ENCODE measurements around the gene HPS4. TPM values are rescaled to one million over a fixed set of nuclear protein-coding genes. Genes with fewer than 3 reads are reported as not detected.

Gene HPS4
- total RNA-seq, 1 experiment from 2014 or later, result 46.1 TPM

- Histone ChIP-seq H3K4me3 (ENCODE audit: low read length) (peak overlapping the region; percentile 73), H3K27ac (ENCODE audit: low read length) (peak overlapping the region; percentile 91), H3K9me3 (ENCODE audit: low read length) (no peaks in the 10 kb centered on the region), H3K36me3 (ENCODE audit: insufficient read depth, low read length) (peaks cover 14% of the 10 kb centered on the region; the same call in 1 of the 2 replicates), H4K20me1 (ENCODE audit: insufficient read depth, low read depth, low read length) (no peaks in the 10 kb centered on the region), H3K79me2 (ENCODE audit: low read length) (peaks cover 96% of the 10 kb centered on the region), H3K9ac (ENCODE audit: low read length) (peak overlapping the region; percentile 80), H3K9me2 (replicated peaks; ENCODE audit: insufficient read depth, low read length) (no peaks in the 10 kb centered on the region), H3K4me2 (ENCODE audit: low read depth, low read length, poor library complexity, severe bottlenecking) (peak overlapping the region; percentile 92), H3K27me3 (ENCODE audit: low read length) (no peaks in the 10 kb centered on the region), H3K4me1 (ENCODE audit: low read length) (peaks cover 75% of the 10 kb centered on the region), H2AFZ (ENCODE audit: low read length) (no peak overlapping the region)
- peak; percentile 48 for DNase-seq
Observed at GRCh38 chr22:26481694-26482093, 1.9 kb downstream of the HPS4 start.

GRCh38 chr22:26481112-26481693 is 2.4 kb downstream of the HPS4 start:
- Histone ChIP-seq H3K9me3 (ENCODE audit: low read length) (no peaks in the 10 kb centered on the region), H3K4me2 (ENCODE audit: low read depth, low read length, poor library complexity, severe bottlenecking) (peak overlapping the region; percentile 92), H3K36me3 (ENCODE audit: insufficient read depth, low read length) (peaks cover 18% of the 10 kb centered on the region; the same call in 1 of the 2 replicates), H2AFZ (ENCODE audit: low read length) (no peak overlapping the region), H3K4me1 (ENCODE audit: low read length) (peaks cover 70% of the 10 kb centered on the region), H3K4me3 (ENCODE audit: low read length) (peak overlapping the region; percentile 73), H4K20me1 (ENCODE audit: insufficient read depth, low read depth, low read length) (no peaks in the 10 kb centered on the region), H3K79me2 (ENCODE audit: low read length) (peaks cover 95% of the 10 kb centered on the region), H3K27ac (ENCODE audit: low read length) (peak overlapping the region; percentile 91), H3K27me3 (ENCODE audit: low read length) (no peaks in the 10 kb centered on the region), H3K9ac (ENCODE audit: low read length) (peak overlapping the region; percentile 80), H3K9me2 (replicated peaks; ENCODE audit: insufficient read depth, low read length) (no peaks in the 10 kb centered on the region)
- DNase-seq, result no peak

GRCh38 chr22:26480611-26480932 is 3.0 kb downstream of the HPS4 start:
- Histone ChIP-seq H2AFZ (ENCODE audit: low read length) (no peak overlapping the region), H3K79me2 (ENCODE audit: low read length) (peaks cover 91% of the 10 kb centered on the region), H3K4me2 (ENCODE audit: low read depth, low read length, poor library complexity, severe bottlenecking) (peak overlapping the region; percentile 92), H3K9me3 (ENCODE audit: low read length) (no peaks in the 10 kb centered on the region), H3K36me3 (ENCODE audit: insufficient read depth, low read length) (peaks cover 15% of the 10 kb centered on the region; the same call in 1 of the 2 replicates), H3K4me3 (ENCODE audit: low read length) (peak overlapping the region; percentile 73), H3K9me2 (replicated peaks; ENCODE audit: insufficient read depth, low read length) (no peaks in the 10 kb centered on the region), H3K27me3 (ENCODE audit: low read length) (no peaks in the 10 kb centered on the region), H4K20me1 (ENCODE audit: insufficient read depth, low read depth, low read length) (no peaks in the 10 kb centered on the region), H3K27ac (ENCODE audit: low read length) (peak overlapping the region; percentile 91), H3K4me1 (ENCODE audit: low read length) (peaks cover 64% of the 10 kb centered on the region), H3K9ac (ENCODE audit: low read length) (peak overlapping the region; percentile 80)
- DNase-seq, result no peak

- Histone ChIP-seq H3K27ac (ENCODE audit: low read length) (peak overlapping the region; percentile 91), H3K4me1 (ENCODE audit: low read length) (peaks cover 58% of the 10 kb centered on the region), H3K79me2 (ENCODE audit: low read length) (peaks cover 86% of the 10 kb centered on the region), H4K20me1 (ENCODE audit: insufficient read depth, low read depth, low read length) (no peaks in the 10 kb centered on the region), H3K4me3 (ENCODE audit: low read length) (peak overlapping the region; percentile 73), H3K9me3 (ENCODE audit: low read length) (no peaks in the 10 kb centered on the region), H3K36me3 (ENCODE audit: insufficient read depth, low read length) (peaks cover 16% of the 10 kb centered on the region), H2AFZ (ENCODE audit: low read length) (peak overlapping the region; percentile 2; the same call in 1 of the 2 replicates), H3K9me2 (replicated peaks; ENCODE audit: insufficient read depth, low read length) (no peaks in the 10 kb centered on the region), H3K27me3 (ENCODE audit: low read length) (no peaks in the 10 kb centered on the region), H3K9ac (ENCODE audit: low read length) (peak overlapping the region; percentile 80), H3K4me2 (ENCODE audit: low read depth, low read length, poor library complexity, severe bottlenecking) (peak overlapping the region; percentile 92)
- peak; percentile 68 for DNase-seq
Observed at GRCh38 chr22:26479792-26480610, 3.6 kb downstream of the HPS4 start.

- Histone ChIP-seq H4K20me1 (ENCODE audit: insufficient read depth, low read depth, low read length) (no peaks in the 10 kb centered on the region), H3K9me2 (replicated peaks; ENCODE audit: insufficient read depth, low read length) (no peaks in the 10 kb centered on the region), H3K27me3 (ENCODE audit: low read length) (no peaks in the 10 kb centered on the region), H3K4me1 (ENCODE audit: low read length) (peaks cover 50% of the 10 kb centered on the region), H3K9me3 (ENCODE audit: low read length) (no peaks in the 10 kb centered on the region), H3K27ac (ENCODE audit: low read length) (peak overlapping the region; percentile 91), H3K79me2 (ENCODE audit: low read length) (peaks cover 84% of the 10 kb centered on the region), H2AFZ (ENCODE audit: low read length) (peak overlapping the region; percentile 2; the same call in 1 of the 2 replicates), H3K4me2 (ENCODE audit: low read depth, low read length, poor library complexity, severe bottlenecking) (peak overlapping the region; percentile 92), H3K9ac (ENCODE audit: low read length) (peak overlapping the region; percentile 80), H3K36me3 (ENCODE audit: insufficient read depth, low read length) (peaks cover 20% of the 10 kb centered on the region), H3K4me3 (ENCODE audit: low read length) (peak overlapping the region; percentile 73)
- DNase-seq, result peak; percentile 66
Observed at GRCh38 chr22:26479043-26479791, 4.4 kb downstream of the HPS4 start.

GRCh38 chr22:26477341-26477731 is 6.2 kb downstream of the HPS4 start:
- H3K4me1 ChIP-seq (ENCODE audit: low read length), result peaks cover 43% of the 10 kb centered on the region
- H3K27me3 ChIP-seq (ENCODE audit: low read length), result no peaks in the 10 kb centered on the region
- H3K36me3 ChIP-seq (ENCODE audit: insufficient read depth, low read length), result peaks cover 32% of the 10 kb centered on the region
- peaks cover 75% of the 10 kb centered on the region for H3K79me2 ChIP-seq (ENCODE audit: low read length)
- no peak overlapping the region for H3K4me3 ChIP-seq (ENCODE audit: low read length)
- no peak overlapping the region for H3K27ac ChIP-seq (ENCODE audit: low read length)
- no peak overlapping the region for H3K9ac ChIP-seq (ENCODE audit: low read length)
- H2AFZ ChIP-seq (ENCODE audit: low read length), result no peak overlapping the region
- H3K4me2 ChIP-seq (ENCODE audit: low read depth, low read length, poor library complexity, severe bottlenecking), result no peak overlapping the region
- no peak for DNase-seq
- no peaks in the 10 kb centered on the region for H3K9me3 ChIP-seq (ENCODE audit: low read length)
- H4K20me1 ChIP-seq (ENCODE audit: insufficient read depth, low read depth, low read length), result no peaks in the 10 kb centered on the region
- H3K9me2 ChIP-seq (replicated peaks; ENCODE audit: insufficient read depth, low read length), result no peaks in the 10 kb centered on the region

GRCh38 chr22:26476705-26477340 is 6.8 kb downstream of the HPS4 start:
- H3K27ac ChIP-seq (ENCODE audit: low read length), result no peak overlapping the region
- H3K9me2 ChIP-seq (replicated peaks; ENCODE audit: insufficient read depth, low read length), result no peaks in the 10 kb centered on the region
- no peak overlapping the region for H3K4me3 ChIP-seq (ENCODE audit: low read length)
- H4K20me1 ChIP-seq (ENCODE audit: insufficient read depth, low read depth, low read length), result no peaks in the 10 kb centered on the region
- no peaks in the 10 kb centered on the region for H3K27me3 ChIP-seq (ENCODE audit: low read length)
- H3K9me3 ChIP-seq (ENCODE audit: low read length), result no peaks in the 10 kb centered on the region
- H3K9ac ChIP-seq (ENCODE audit: low read length), result no peak overlapping the region
- H3K79me2 ChIP-seq (ENCODE audit: low read length), result peaks cover 70% of the 10 kb centered on the region
- DNase-seq, result no peak
- H3K4me2 ChIP-seq (ENCODE audit: low read depth, low read length, poor library complexity, severe bottlenecking), result no peak overlapping the region
- no peak overlapping the region for H2AFZ ChIP-seq (ENCODE audit: low read length)
- H3K4me1 ChIP-seq (ENCODE audit: low read length), result peaks cover 37% of the 10 kb centered on the region
- H3K36me3 ChIP-seq (ENCODE audit: insufficient read depth, low read length), result peaks cover 37% of the 10 kb centered on the region

Measured in Karpas-422 (cell line).